HepG2 (cell line): Measurements from ENCODE around the gene MMGT1. TPM values are rescaled to one million over a fixed set of nuclear protein-coding genes. Genes with fewer than 3 reads are reported as not detected.
A peak's percentile ranks its signal among the peaks of the same experiment; 100 is the strongest.

Experiments used
- ARID3A ChIP-seq: IDR thresholded peaks from 2 replicates; pipeline ENCODE4 v1.6.1; 2012; ENCODE audit warnings: low read depth, low read length, improper control_type of control experiment
- ATF2 ChIP-seq: sonication (generic); formaldehyde crosslinking; IDR thresholded peaks from 2 replicates; pipeline ENCODE4 v1.4.0; 2020; ENCODE audit warnings: missing genetic modification reagents
- ATF5 ChIP-seq: sonication (generic); formaldehyde crosslinking; IDR thresholded peaks from 2 replicates; pipeline ENCODE4 v1.4.0; 2020; ENCODE audit warnings: mild to moderate bottlenecking, low read depth, missing genetic modification reagents
- GABPA ChIP-seq, 2 experiments: IDR thresholded peaks; 2 replicates each; pipeline ENCODE4 v1.6.1; 2011 to 2016; ENCODE audit warnings: low read depth in 2 of 2, low read length in 1 of 2, missing biosample characterization in 1 of 2, missing genetic modification characterization in 1 of 2
- HMGXB4 ChIP-seq, 2 experiments: sonication (generic) in 1 of 2; formaldehyde crosslinking in 1 of 2; IDR thresholded peaks; 2 replicates each; pipeline versions ENCODE4 v1.4.0 to v1.6.1; 2018 to 2020; ENCODE audit warnings: missing genetic modification reagents in 2 of 2, borderline replicate concordance in 1 of 2, low read depth in 1 of 2, mild to moderate bottlenecking in 1 of 2, missing biosample characterization in 1 of 2
- NR2F2 ChIP-seq: IDR thresholded peaks from 2 replicates; pipeline ENCODE4 v1.6.1; 2012; ENCODE audit warnings: low read depth, inconsistent platforms, borderline replicate concordance
- NR3C1 ChIP-seq: sonication (generic); formaldehyde crosslinking; IDR thresholded peaks from 2 replicates; pipeline ENCODE4 v1.4.0; 2020; ENCODE audit warnings: missing genetic modification reagents
- RXRB ChIP-seq: IDR thresholded peaks from 2 replicates; pipeline ENCODE4 v1.6.1; 2016; ENCODE audit warnings: borderline replicate concordance, missing genetic modification reagents, missing compliant biosample characterization
- SP2 ChIP-seq: sonication (generic); formaldehyde crosslinking; IDR thresholded peaks from 2 replicates; pipeline ENCODE4 v1.5.1; 2020; ENCODE audit warnings: mild to moderate bottlenecking, missing genetic modification reagents
- SPEN ChIP-seq: sonication (generic); formaldehyde crosslinking; IDR thresholded peaks from 2 replicates; pipeline ENCODE4 v1.5.1; 2020; ENCODE audit warnings: low read depth, mild to moderate bottlenecking, missing genetic modification reagents
- SRY ChIP-seq: sonication (generic); formaldehyde crosslinking; IDR thresholded peaks from 2 replicates; pipeline ENCODE4 v1.8.0; 2022; ENCODE audit warnings: mild to moderate bottlenecking, missing genetic modification reagents
- TGIF2 ChIP-seq: IDR thresholded peaks from 2 replicates; pipeline ENCODE4 v1.6.1; 2016; ENCODE audit warnings: control low read depth, missing compliant biosample characterization
- ZBTB7A ChIP-seq: sonication (generic); formaldehyde crosslinking; IDR thresholded peaks from 2 replicates; pipeline ENCODE4 v1.8.0; 2022; ENCODE audit warnings: mild to moderate bottlenecking, missing genetic modification reagents
- ZNF143 ChIP-seq: sonication (generic); formaldehyde crosslinking; IDR thresholded peaks from 2 replicates; pipeline ENCODE4 v1.4.0; 2020; ENCODE audit warnings: missing genetic modification reagents
- ZNF256 ChIP-seq: sonication (generic); formaldehyde crosslinking; conservative IDR thresholded peaks from 2 replicates; pipeline ENCODE4 v1.4.0; 2020; ENCODE audit warnings: missing genetic modification reagents
- ZNF335 ChIP-seq: sonication (generic); formaldehyde crosslinking; IDR thresholded peaks from 2 replicates; pipeline ENCODE4 v1.4.0; 2020; ENCODE audit warnings: missing genetic modification reagents
- ZNF446 ChIP-seq: sonication (generic); formaldehyde crosslinking; IDR thresholded peaks from 2 replicates; pipeline ENCODE4 v1.5.0; 2020; ENCODE audit warnings: mild to moderate bottlenecking, missing genetic modification reagents
- ZNF468 ChIP-seq: sonication (generic); formaldehyde crosslinking; IDR thresholded peaks from 2 replicates; pipeline ENCODE4 v1.8.0; 2022; ENCODE audit warnings: mild to moderate bottlenecking, moderate library complexity, missing genetic modification reagents
- ZNF543 ChIP-seq: sonication (generic); formaldehyde crosslinking; IDR thresholded peaks from 2 replicates; pipeline ENCODE4 v1.4.0; 2020; ENCODE audit warnings: mild to moderate bottlenecking, missing genetic modification reagents
- ZNF574 ChIP-seq: sonication (generic); formaldehyde crosslinking; IDR thresholded peaks from 2 replicates; pipeline ENCODE4 v1.4.0; 2020; ENCODE audit warnings: missing genetic modification reagents
- ZNF878 ChIP-seq: sonication (generic); formaldehyde crosslinking; IDR thresholded peaks from 2 replicates; pipeline ENCODE4 v1.8.1; 2023; ENCODE audit warnings: mild to moderate bottlenecking, missing genetic modification reagents, moderate library complexity
- polyA plus RNA-seq, 8 experiments: library from polyadenylated mRNA; depleted of rRNA in 3 of 8; stranded (reverse) in 7 of 8; unstranded in 1 of 8; fragments of >200 nt; fragmentation: Illumina TruSeq in 4 of 8; extraction: Trizol in 4 of 8; gene quantifications; 2 replicates each; pipeline versions ENCODE4 v1.2.1 to v1.2.3, GENCODE V29; 2011 to 2016; ENCODE audit warnings: low read depth in 4 of 8, missing spikeins in 1 of 8, mixed read lengths in 1 of 8; ENCODE audit not compliant: insufficient read depth in 1 of 8
- total RNA-seq, 5 experiments: library from RNA; depleted of rRNA; stranded (reverse); fragments of >200 nt; fragmentation: Illumina TruSeq; extraction: Trizol; gene quantifications; 2 replicates each; pipeline ENCODE4 v1.2.3, GENCODE V29; 2016; ENCODE audit warnings: low read depth in 1 of 5

Gene MMGT1
- total and polyA plus RNA-seq, 2 of the 13 experiments (the other 11 are each of a cell fraction or from before 2014, with no cell fraction given), result 7.5 to 8.8 TPM

GRCh38 chrX:135973548-135974278, at the start of gene MMGT1 (continued):
- no peak for TF ChIP-seq ZBTB7A (CRISPR knock-in tag)
- TF ChIP-seq ZNF574 (CRISPR knock-in tag), result no peak
- no peak for TF ChIP-seq TGIF2 (CRISPR knock-in tag)
- TF ChIP-seq ZNF143, result peak; percentile 81
- 0 out of 2 replicates have a peak, but pooled peaks have one; percentile 33 for TF ChIP-seq ATF2 (CRISPR knock-in tag)
- no peak for TF ChIP-seq SPEN (CRISPR knock-in tag)
- TF ChIP-seq RXRB (CRISPR knock-in tag), result no peak
- no peak for TF ChIP-seq SRY (CRISPR knock-in tag)
- no peak for TF ChIP-seq ARID3A
- TF ChIP-seq SP2 (CRISPR knock-in tag), result no peak
- TF ChIP-seq ZNF878 (CRISPR knock-in tag), result no peak
- no peak for TF ChIP-seq ZNF256 (CRISPR knock-in tag)
- no peak for TF ChIP-seq HMGXB4 (CRISPR knock-in tag; IDR thresholded peaks at IDR 0.05; ENCODE audit: borderline replicate concordance in 1 of 2, low read depth in 1 of 2)
- no peak for TF ChIP-seq NR3C1 (CRISPR knock-in tag)
- TF ChIP-seq ATF5 (CRISPR knock-in tag), result no peak
- TF ChIP-seq NR2F2, result no peak
- no peak for TF ChIP-seq ZNF446 (CRISPR knock-in tag)
- TF ChIP-seq ZNF335 (CRISPR knock-in tag), result no peak
- no peak for TF ChIP-seq ZNF543 (CRISPR knock-in tag)
- TF ChIP-seq GABPA (IDR thresholded peaks at IDR 0.05; ENCODE audit: low read depth, low read length), result 0 out of 2 replicates have a peak, but pooled peaks have one; percentile 14
- peak; percentile 70 for TF ChIP-seq GABPA (CRISPR knock-in tag; IDR thresholded peaks at IDR 0.05; ENCODE audit: low read depth)
- TF ChIP-seq ZNF468 (CRISPR knock-in tag), result no peak
